ENCODE results near the gene TECPR2.

The TECPR2 gene

GRCh38 chr14:102496958-102497744 is 134.4 kb downstream of the TECPR2 start:
- no peak for DNase-seq (ENCODE audit: low spot score)

DNA sequence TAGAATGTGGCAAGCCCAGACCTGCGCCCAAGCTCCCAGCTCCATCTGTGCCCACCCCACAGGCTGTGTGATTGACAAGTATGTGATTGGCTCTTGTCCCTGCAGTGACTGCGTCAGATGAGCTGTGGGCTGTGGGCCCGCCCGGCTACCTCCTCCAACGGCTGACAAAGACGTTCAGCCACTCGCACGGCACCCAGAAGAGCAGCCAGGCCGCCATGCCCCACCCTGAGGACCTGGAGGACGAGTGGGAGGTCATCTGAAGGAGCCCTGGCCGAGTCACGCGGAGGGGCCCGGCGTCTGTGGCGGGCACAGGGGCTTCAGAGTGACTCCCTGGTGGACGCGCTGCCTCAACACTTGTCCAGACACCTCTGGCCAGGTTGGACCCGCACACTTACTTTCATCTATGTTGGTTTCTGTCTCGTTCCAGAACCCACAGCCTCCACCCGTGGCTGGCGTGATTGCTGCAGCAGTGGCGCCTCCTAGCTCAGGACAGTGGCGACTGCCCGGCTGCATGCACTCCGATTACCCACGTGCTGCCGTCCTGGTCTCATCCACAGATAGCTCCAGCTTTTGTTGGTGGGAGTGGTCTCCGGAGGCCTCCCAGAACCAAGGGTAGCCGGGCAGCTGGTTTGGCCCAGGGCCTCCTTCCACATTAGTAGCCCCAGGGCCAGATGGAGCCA is 135.4 kb downstream of the TECPR2 start:
- no peak for DNase-seq (ENCODE audit: low spot score)

DNA sequence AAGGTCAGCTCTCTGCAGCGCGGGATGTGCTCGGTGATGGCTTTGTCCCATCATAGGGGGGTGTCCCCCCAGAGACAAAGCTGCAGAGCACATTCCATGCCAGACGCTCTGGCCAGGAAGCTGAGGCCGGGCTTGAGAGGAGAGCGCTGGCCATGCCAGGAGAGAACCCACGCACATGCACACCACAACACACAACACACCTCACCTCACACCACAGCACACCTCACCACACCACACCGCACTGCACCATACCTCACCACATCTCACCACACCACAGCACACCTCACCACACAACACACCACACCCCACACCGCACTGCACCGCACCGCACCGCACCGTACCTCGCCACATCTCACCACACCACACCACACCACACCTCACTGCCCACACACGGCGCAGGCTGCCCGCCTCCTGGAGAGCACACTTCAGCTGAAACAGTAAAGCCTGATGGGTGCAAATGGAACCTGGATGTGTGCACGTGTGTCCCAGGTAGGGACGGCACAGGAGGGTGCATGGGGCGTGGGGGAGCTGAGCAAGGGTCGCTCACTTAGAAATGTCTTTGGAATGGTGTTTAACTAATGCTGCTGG is 136.0 kb downstream of the TECPR2 start:
- DNase-seq (ENCODE audit: low spot score) = no peak

DNA sequence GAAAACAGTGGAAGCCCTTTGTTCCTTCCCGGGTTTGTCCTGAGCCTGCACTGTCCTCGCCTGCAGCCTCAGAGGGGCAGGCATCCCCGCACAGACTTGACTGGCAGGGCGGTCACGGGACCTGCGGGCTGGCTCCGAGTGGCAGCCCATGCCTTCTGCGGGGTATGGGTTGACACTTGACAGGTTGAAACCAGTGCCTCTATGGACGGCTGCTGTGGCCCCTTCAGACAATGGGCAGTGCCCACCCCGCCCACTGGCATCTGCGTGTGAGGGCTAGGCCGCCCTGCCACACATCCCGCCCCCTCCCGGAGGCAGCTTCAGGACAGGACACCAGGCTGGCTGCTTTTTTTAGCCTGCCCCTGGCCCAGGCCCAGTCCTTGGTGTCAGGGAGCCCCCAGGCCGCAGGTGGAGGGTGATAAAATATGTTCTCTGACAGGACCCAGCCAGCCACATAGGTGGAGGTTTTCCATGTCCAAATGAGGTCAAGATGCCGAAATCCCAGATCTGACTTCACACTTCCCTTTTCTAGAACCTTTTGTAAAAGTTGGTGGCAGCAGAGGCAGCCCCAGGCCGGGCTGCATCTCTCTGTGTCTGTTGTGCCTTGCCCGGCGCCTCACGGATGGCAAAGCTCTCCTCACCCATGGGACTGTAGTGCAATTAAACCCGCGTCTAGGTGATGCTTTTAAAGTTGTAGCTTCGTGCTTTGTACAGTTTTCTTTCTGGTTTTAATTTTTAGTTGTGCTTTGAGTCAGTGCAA is 136.8 kb downstream of the TECPR2 start:
- DNase-seq (ENCODE audit: low spot score) = no peak

DNA sequence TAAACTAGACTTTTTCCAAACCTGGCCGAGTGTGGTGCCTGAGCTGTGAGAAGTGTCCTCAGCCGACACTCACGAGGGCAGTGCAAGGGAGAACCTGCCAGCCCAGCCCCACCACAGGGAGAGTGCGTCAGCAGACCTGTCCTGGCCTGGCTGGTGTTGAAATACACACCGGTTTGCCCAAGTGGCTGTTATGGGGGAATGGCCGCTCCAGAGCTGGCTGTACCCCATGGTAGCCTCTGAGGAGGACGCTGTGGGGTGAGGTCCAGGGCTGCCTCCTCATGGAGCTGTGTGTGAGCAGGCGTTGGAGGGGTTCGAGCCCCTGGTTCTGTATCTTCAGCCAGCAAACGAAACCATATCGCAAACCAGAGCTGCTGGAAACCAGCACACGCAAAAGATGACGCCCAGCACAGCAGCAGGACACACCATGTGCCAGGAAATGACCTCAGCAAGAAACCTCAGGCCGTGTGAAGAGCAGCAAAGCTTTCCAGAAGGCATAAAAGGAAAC is 137.5 kb downstream of the TECPR2 start:
- no peak for DNase-seq (ENCODE audit: low spot score)

GRCh38 chr14:102500713-102501112 is 138.0 kb downstream of the TECPR2 start:
- DNase-seq (ENCODE audit: low spot score) = no peak

DNA sequence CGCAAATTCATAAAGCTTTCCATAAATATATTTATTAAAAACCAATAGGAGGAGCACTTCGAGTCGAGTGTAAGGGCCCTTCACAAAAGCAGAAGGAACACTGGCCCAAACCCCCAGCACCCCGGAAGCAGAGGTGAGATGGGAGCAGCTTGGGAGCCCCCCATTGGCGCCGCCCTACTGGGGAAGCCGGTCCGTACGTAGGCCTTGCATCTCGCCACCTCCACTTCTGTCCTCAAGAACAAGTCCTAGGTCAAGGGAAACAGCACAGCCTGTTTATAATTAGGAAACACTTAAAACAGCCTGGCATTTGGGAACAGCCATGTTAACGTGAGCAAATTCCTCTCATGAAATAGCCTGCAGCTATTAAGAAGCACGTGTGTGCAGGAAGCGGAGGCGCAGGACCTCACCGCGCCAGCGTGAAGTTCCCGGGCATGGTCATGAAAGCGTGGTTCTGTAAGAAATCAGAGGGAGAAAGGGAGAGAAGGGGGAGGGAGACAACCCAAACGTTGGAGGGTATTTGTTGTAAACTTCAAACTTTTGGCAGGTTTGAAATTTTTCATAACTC is 139.1 kb downstream of the TECPR2 start:
- no peak for DNase-seq (ENCODE audit: low spot score)

- no peak for DNase-seq (ENCODE audit: low spot score)
Observed at GRCh38 chr14:102502571-102502970, 139.8 kb downstream of the TECPR2 start.

- no peak for DNase-seq (ENCODE audit: low spot score)
Observed at GRCh38 chr14:102503641-102504327, 141.0 kb downstream of the TECPR2 start.

DNA sequence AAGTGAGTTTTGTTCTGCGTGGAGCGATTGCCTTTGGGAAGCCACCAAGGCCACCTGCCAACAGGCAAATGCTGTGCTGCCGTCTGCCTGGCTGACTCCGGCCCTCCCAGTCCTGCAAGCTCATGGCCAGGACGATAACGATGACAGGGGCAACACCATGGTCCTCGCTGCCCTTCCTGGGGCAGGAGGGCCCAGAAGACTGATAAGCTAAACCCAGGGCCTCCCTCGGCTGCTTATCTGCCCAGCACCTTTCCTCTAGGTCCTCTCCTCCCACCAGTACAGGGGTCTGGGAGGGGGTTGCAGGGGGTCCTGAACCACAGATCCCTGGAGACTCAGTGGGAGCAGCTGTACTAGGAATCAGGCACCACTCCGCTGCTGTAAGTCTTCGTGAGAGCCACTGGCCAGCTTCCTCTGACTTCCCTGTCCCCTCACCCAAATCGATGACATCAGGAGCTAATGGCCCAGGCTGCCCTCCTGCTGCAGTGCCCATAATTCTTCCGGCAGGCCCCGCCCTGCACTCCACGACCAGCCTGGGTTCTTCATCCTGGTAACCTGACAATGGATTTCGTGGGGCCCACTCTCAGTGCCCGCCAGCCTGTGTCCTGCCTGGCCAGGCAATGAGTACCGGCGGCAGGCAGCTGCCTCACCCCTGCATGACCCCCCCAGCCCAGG is 141.7 kb downstream of the TECPR2 start:
- no peak for DNase-seq (ENCODE audit: low spot score)

GRCh38 chr14:102505000-102505619 is 142.4 kb downstream of the TECPR2 start:
- DNase-seq (ENCODE audit: low spot score) = no peak

- DNase-seq (ENCODE audit: low spot score) = no peak
Observed at GRCh38 chr14:102505775-102506625, 143.3 kb downstream of the TECPR2 start.

GRCh38 chr14:102506626-102506925 is 143.8 kb downstream of the TECPR2 start:
- no peak for DNase-seq (ENCODE audit: low spot score)

DNA sequence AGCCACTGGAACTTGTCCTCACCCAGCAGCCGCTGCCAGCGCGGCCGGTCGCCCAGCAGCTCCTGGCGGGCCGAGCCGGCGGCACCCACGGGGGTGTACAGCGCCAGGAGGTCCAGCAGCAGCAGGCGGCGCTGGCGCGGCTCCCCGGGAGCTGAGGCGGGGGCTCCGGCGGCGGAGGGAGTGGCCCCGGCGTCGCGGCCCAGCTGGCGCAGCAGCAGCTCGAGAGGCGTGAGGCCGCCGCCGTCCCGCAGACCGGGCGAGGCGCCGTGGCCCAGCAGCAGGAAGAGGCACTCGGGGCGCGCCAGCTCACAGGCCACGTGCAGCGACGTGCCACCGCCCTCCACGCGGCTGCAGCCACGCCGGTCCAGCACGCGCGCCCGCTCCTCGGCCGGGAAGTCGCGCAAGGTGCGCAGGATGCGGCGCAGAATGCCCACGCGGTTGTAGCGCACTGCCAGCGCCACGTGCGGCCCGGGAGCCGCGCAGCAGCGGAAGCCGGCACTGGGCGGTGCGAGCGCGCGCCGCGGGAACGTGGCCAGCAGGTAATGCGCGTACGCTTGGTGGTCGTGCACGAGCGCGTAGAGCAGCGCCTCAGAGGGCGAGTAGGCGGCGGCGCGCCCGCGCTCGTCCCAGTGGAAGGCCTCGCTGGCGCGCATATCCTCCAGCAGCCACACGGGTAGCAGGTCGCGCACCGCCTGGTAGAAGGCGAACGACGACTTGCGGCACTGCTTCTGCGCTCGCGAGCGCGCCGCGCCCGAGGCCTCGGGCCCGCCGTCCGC is 144.5 kb downstream of the TECPR2 start:
- DNase-seq (ENCODE audit: low spot score) = no peak

DNA sequence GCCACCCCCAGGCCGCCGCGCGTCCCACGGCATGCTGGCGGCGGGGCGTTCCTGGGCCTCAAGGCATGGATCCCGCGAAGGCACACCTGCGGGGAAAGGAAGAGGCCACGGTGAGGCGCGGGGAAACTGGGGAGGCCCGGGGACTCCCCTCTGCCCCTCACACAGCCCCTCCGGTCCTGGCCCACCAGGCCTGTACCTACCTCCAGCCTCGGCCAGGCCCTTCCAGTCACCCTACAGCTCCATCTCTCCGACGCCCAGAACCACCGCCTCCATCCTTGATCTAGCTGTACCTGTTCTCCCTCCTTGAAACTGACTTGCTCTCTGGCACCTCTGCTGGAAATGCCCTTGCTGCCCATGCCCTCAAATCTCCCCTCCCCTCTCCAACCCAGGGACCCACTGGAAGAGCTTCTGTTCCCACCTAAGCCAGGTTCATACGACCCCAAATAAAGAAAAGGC is 145.1 kb downstream of the TECPR2 start:
- no peak for DNase-seq (ENCODE audit: low spot score)

GRCh38 chr14:102508410-102508773 is 145.7 kb downstream of the TECPR2 start:
- DNase-seq (ENCODE audit: low spot score) = peak; percentile 42

DNA sequence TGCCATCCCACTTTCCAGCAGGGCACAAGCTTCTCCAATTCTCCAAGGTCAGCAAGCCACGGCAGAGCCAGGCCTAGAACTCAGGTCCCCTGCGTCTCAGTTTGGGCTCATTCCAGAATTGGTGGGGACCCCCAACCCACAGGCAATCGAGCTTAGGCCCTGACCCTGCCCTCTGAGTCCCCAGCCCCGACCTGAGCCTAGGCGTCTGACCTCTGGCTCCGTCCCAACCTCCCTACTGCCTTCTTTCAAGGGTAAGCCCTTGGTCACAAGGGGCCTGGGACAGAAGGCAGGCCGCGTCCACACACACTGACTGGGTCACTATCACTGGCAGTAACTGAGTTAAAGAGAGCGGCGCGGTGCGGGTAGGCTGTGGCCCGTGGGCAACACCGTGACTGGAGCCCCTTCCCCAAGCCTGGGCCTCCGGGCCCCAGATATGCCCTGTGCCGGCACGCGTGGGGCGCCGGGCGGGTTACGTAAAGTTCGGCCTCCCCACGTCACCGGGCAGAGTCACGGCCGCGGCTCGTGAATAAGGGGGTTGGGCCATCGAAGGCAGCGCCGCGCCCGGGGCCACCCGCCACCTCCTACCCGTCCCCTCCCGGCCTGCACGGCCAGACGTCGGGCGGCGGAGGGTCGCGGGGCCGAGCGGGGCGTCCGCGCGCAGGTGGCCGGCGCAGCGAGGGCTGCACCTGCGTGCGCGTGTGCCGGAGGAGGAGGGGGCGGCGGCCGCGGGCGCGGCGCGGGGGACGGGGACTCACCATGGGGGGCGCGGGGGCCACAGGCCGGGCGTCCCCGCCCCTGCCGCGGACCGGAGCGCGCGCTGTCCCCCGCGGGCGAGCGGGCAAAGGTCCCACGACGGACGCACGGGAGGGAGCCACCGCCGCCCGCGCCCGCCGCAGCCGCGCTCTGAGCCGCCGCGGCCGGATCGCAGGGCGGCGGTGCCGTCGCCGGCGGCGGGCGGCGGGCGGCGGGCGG is 146.3 kb downstream of the TECPR2 start:
- DNase-seq (ENCODE audit: low spot score) = peak; percentile 44

Measured in kidney tubule cell (primary cell).